H9 (cell line): ENCODE results near the gene TACR2. TPM values are rescaled to one million over a fixed set of nuclear protein-coding genes. Genes with fewer than 3 reads are reported as not detected.

Experiments used
- DNase-seq: peaks from one replicate; pipeline ENCODE4 v3.0.0-alpha.2; 2017
- H2AFZ ChIP-seq: one replicate; pipeline ENCODE4 v1.6.1; 2013; ENCODE audit warnings: mild to moderate bottlenecking, low read length, control low read depth, moderate library complexity
- H2AK5ac ChIP-seq: 2 replicates; pipeline ENCODE4 v1.6.1; 2013; ENCODE audit warnings: low read length, control low read depth, mixed read lengths; ENCODE audit not compliant: insufficient read length
- H2BK120ac ChIP-seq: one replicate; pipeline ENCODE4 v1.6.1; 2013; ENCODE audit warnings: low read depth, mild to moderate bottlenecking, low read length, control low read depth, inconsistent platforms; ENCODE audit not compliant: poor library complexity, severe bottlenecking
- H2BK12ac ChIP-seq: 2 replicates; pipeline ENCODE4 v1.6.1; 2013; ENCODE audit warnings: low read length, control low read depth, mixed read lengths, low read depth; ENCODE audit not compliant: insufficient read length
- H2BK15ac ChIP-seq: 2 replicates; pipeline ENCODE4 v1.6.1; 2013; ENCODE audit warnings: low read depth, low read length, control low read depth
- H2BK20ac ChIP-seq: one replicate; pipeline ENCODE4 v1.6.1; 2013; ENCODE audit warnings: low read depth, mild to moderate bottlenecking, low read length, control low read depth, inconsistent platforms; ENCODE audit not compliant: poor library complexity, severe bottlenecking
- H2BK5ac ChIP-seq: 2 replicates; pipeline ENCODE4 v1.6.1; 2013; ENCODE audit warnings: low read length, control low read depth, mixed read lengths; ENCODE audit not compliant: insufficient read length
- H3K14ac ChIP-seq: 2 replicates; pipeline ENCODE4 v1.6.1; 2013; ENCODE audit warnings: low read length, control low read depth; ENCODE audit not compliant: insufficient read depth
- H3K18ac ChIP-seq: 2 replicates; pipeline ENCODE4 v1.6.1; 2013; ENCODE audit warnings: low read depth, mild to moderate bottlenecking, mixed read lengths, low read length, control low read depth; ENCODE audit not compliant: insufficient read length
- H3K23ac ChIP-seq: 2 replicates; pipeline ENCODE4 v1.6.1; 2013; ENCODE audit warnings: low read length, control low read depth, mixed read lengths, low read depth; ENCODE audit not compliant: insufficient read length
- H3K23me2 ChIP-seq: 2 replicates; pipeline ENCODE4 v1.6.1; 2013; ENCODE audit warnings: low read depth, mild to moderate bottlenecking, mixed read lengths, low read length, control low read depth; ENCODE audit not compliant: insufficient read length, poor library complexity, severe bottlenecking
- H3K27ac ChIP-seq: 2 replicates; pipeline ENCODE4 v1.5.1; 2013; ENCODE audit warnings: low read length, control low read depth, mixed read lengths, low read depth; ENCODE audit not compliant: insufficient read length
- H3K27me3 ChIP-seq: 2 replicates; pipeline ENCODE4 v1.6.1; 2013; ENCODE audit warnings: low read length, control low read depth, inconsistent platforms; ENCODE audit not compliant: insufficient read depth
- H3K4ac ChIP-seq: 2 replicates; pipeline ENCODE4 v1.6.1; 2013; ENCODE audit warnings: low read depth, mild to moderate bottlenecking, control low read depth, inconsistent platforms, low read length, moderate library complexity
- H3K4me1 ChIP-seq: 2 replicates; pipeline ENCODE4 v1.6.1; 2013; ENCODE audit warnings: low read length, control low read depth, inconsistent platforms; ENCODE audit not compliant: insufficient read depth
- H3K4me2 ChIP-seq: 2 replicates; pipeline ENCODE4 v1.6.1; 2013; ENCODE audit warnings: low read length, control low read depth, mixed read lengths; ENCODE audit not compliant: insufficient read length, insufficient read depth
- H3K56ac ChIP-seq: 2 replicates; pipeline ENCODE4 v1.6.1; 2013; ENCODE audit warnings: low read depth, mild to moderate bottlenecking, mixed read lengths, low read length, control low read depth; ENCODE audit not compliant: insufficient read length
- H3K79me1 ChIP-seq: 2 replicates; pipeline ENCODE4 v1.6.1; 2013; ENCODE audit warnings: low read depth, mild to moderate bottlenecking, moderate library complexity, low read length, control low read depth, inconsistent platforms; ENCODE audit not compliant: insufficient read depth, poor library complexity, severe bottlenecking
- H3K79me2 ChIP-seq: 2 replicates; pipeline ENCODE4 v1.6.1; 2013; ENCODE audit warnings: low read length, control low read depth, inconsistent platforms; ENCODE audit not compliant: insufficient read depth
- H3K9ac ChIP-seq: 2 replicates; pipeline ENCODE4 v1.6.1; 2013; ENCODE audit warnings: low read length, control low read depth, mixed read lengths; ENCODE audit not compliant: insufficient read length; ENCODE audit errors: extremely low read depth
- H3K9me3 ChIP-seq: one replicate; pipeline ENCODE4 v1.6.1; 2013; ENCODE audit warnings: low read depth, low read length, inconsistent platforms; ENCODE audit not compliant: control insufficient read depth
- H3T11ph ChIP-seq: one replicate; pipeline ENCODE4 v1.6.1; 2013; ENCODE audit warnings: mild to moderate bottlenecking, low read length, control low read depth, inconsistent platforms
- H4K20me1 ChIP-seq: one replicate; pipeline ENCODE4 v1.6.1; 2013; ENCODE audit not compliant: control insufficient read depth, insufficient read length, insufficient read depth
- H4K5ac ChIP-seq: 2 replicates; pipeline ENCODE4 v1.6.1; 2013; ENCODE audit warnings: low read depth, mild to moderate bottlenecking, mixed read lengths, low read length, control low read depth; ENCODE audit not compliant: insufficient read length
- H4K8ac ChIP-seq: replicated peaks from 2 replicates; pipeline ENCODE4 v1.6.1; 2013; ENCODE audit warnings: low read length, control low read depth, mixed read lengths, low read depth; ENCODE audit not compliant: insufficient read length
- H4K91ac ChIP-seq: 2 replicates; pipeline ENCODE4 v1.6.1; 2013; ENCODE audit warnings: low read depth, mild to moderate bottlenecking, moderate library complexity, mixed read lengths, low read length, control low read depth; ENCODE audit not compliant: insufficient read length
- H3K27ac Mint-ChIP-seq, 3 experiments: 2 replicates in 2 of 3; 3 replicates in 1 of 3; pipeline ENCODE4 v1.8.0; 2020 to 2021; ENCODE audit warnings: mixed read lengths in 3 of 3, mild to moderate bottlenecking in 1 of 3, moderate library complexity in 1 of 3
- H3K27me3 Mint-ChIP-seq: 2 replicates; pipeline ENCODE4 v1.8.0; 2021; ENCODE audit warnings: low read depth, mild to moderate bottlenecking, moderate library complexity, mixed read lengths
- H3K36me3 Mint-ChIP-seq, 3 experiments: 2 replicates in 2 of 3; 3 replicates in 1 of 3; pipeline ENCODE4 v1.8.0; 2020 to 2021; ENCODE audit warnings: low read depth in 3 of 3, mixed read lengths in 3 of 3; ENCODE audit not compliant: insufficient read depth in 1 of 3
- H3K4me1 Mint-ChIP-seq, 2 experiments: 2 replicates each; pipeline ENCODE4 v1.8.0; 2020; ENCODE audit warnings: mixed read lengths in 2 of 2
- H3K4me3 Mint-ChIP-seq, 2 experiments: 2 replicates in 1 of 2; 3 replicates in 1 of 2; pipeline ENCODE4 v1.8.0; 2020 to 2021; ENCODE audit warnings: mild to moderate bottlenecking in 2 of 2, mixed read lengths in 2 of 2, moderate library complexity in 1 of 2
- H3K9me3 Mint-ChIP-seq, 2 experiments: 2 replicates in 1 of 2; 3 replicates in 1 of 2; pipeline ENCODE4 v1.8.0; 2020; ENCODE audit warnings: mild to moderate bottlenecking in 2 of 2, mixed read lengths in 2 of 2, moderate library complexity in 1 of 2
- CTCF ChIP-seq: fragments of 200-600 bp; sonication (generic); conservative IDR thresholded peaks from 3 replicates; pipeline ENCODE4 v1.8.0; 2021; ENCODE audit warnings: antibody characterized with exemption, mild to moderate bottlenecking
- WGBS: extraction: QIAGEN DNeasy Blood & Tissue Kit; methylation state at CpG from one replicate; pipeline ENCODE4 v1.1.7; 2013; ENCODE audit warnings: missing lambda C conversion rate, low lambda C conversion rate, mixed read lengths; ENCODE audit not compliant: insufficient read length; ENCODE audit errors: extremely low coverage; 5-methylcytosine and 5-hydroxymethylcytosine counted together
- total RNA-seq: library from RNA; stranded (reverse); gene quantifications from 2 replicates; pipeline ENCODE4 v1.2.1, GENCODE V29; 2021

Gene TACR2
- total RNA-seq, 1 experiment from 2014 or later = not detected

GRCh38 chr10:69363666-69364065 lies 53.1 kb downstream of the TACR2 start:
- no CpG with 5 or more reads among the region's 5 CpGs for WGBS
- no peaks in the 10 kb centered on the region for H4K20me1 ChIP-seq
- peaks cover 20 to 30% of the 10 kb centered on the region in 2 experiments for H3K4me1 Mint-ChIP-seq

More at GRCh38 chr10:69363666-69364065, 53.1 kb downstream of the TACR2 start:
- H4K5ac ChIP-seq = no peak overlapping the region
- no peak overlapping the region for H3K18ac ChIP-seq
- H2BK12ac ChIP-seq = no peak overlapping the region
- H4K91ac ChIP-seq = no peak overlapping the region
- H3K14ac ChIP-seq = no peak overlapping the region
- no peak overlapping the region for H2AK5ac ChIP-seq
- no peak overlapping the region for H2BK15ac ChIP-seq
- H3K36me3 Mint-ChIP-seq = peaks cover 22 to 53% (median 26%) of the 10 kb centered on the region in 3 experiments; a peak in 6 of 7 replicates
- H2BK120ac ChIP-seq = no peak overlapping the region
- H3K4me1 ChIP-seq = peaks cover 8% of the 10 kb centered on the region; the same call in 1 of the 2 replicates
- H3K27me3 ChIP-seq = no peaks in the 10 kb centered on the region
- H3K27me3 Mint-ChIP-seq = no peaks in the 10 kb centered on the region
- no peak for TF ChIP-seq CTCF
- peaks cover 6% of the 10 kb centered on the region for H3K79me1 ChIP-seq
- H3K9me3 ChIP-seq = no peaks in the 10 kb centered on the region
- H3K4me2 ChIP-seq = no peak overlapping the region
- no peak overlapping the region for H4K8ac ChIP-seq
- H2AFZ ChIP-seq = no peak overlapping the region
- no peak overlapping the region for H3K27ac ChIP-seq
- H3T11ph ChIP-seq = no peak overlapping the region
- no peak overlapping the region for H2BK5ac ChIP-seq
- H3K23me2 ChIP-seq = no peaks in the 10 kb centered on the region
- H3K4ac ChIP-seq = no peak overlapping the region
- H3K9ac ChIP-seq = no peak overlapping the region
- H3K27ac Mint-ChIP-seq = peak overlapping the region; percentile 38 to 80 (median 69); a peak in 5 of 7 replicates
- H3K79me2 ChIP-seq = peaks cover 2% of the 10 kb centered on the region; the same call in 1 of the 2 replicates
- no peak overlapping the region for H3K56ac ChIP-seq
- no peaks in the 10 kb centered on the region for H3K9me3 Mint-ChIP-seq
- no peak overlapping the region for H3K4me3 Mint-ChIP-seq
- H3K23ac ChIP-seq = no peak overlapping the region
- DNase-seq = no peak
- no peak overlapping the region for H2BK20ac ChIP-seq
